ENCODE results near the gene TNRC6C.

TNRC6C gene

DNA sequence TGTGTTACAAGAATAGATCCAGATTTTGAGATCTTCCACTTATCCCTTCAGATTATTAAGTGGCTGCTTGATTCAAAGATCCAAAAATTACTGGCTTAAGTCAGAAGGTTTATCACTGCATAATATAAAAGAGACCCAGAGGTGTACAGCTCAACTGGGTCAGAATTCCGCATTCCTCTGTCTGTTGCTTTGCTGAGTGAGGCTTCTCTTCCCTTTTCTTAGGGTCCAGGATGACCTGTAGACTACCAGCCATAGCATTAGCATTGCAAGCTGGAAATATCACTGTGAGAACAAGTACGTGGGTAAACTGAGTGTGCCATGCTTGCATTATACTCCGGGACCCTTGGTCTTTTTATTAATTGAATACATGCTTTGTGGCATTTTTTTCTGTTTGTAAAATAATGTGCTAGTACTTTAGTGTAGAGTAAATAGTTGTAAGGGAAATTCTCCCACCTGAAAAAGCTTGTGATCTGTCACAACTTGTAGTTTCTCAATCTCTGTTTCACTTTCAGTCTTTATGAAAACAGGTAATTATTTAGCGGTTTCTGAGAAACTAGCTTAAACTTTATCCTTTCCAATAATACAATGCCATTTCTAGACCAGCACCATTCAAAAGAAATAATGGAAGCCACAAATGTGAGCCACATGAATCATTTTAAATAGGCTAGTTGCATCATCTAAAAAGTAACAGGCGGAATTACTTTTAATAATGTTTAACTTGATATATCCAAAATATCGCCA, 61.6 kb downstream of the TNRC6C start:
- no peak for DNase-seq

- DNase-seq, result no peak
Observed at GRCh38 chr17:78020717-78021108, 62.2 kb downstream of the TNRC6C start.

- DNase-seq, result no peak
Observed at GRCh38 chr17:78022425-78022824, 63.9 kb downstream of the TNRC6C start.

DNA sequence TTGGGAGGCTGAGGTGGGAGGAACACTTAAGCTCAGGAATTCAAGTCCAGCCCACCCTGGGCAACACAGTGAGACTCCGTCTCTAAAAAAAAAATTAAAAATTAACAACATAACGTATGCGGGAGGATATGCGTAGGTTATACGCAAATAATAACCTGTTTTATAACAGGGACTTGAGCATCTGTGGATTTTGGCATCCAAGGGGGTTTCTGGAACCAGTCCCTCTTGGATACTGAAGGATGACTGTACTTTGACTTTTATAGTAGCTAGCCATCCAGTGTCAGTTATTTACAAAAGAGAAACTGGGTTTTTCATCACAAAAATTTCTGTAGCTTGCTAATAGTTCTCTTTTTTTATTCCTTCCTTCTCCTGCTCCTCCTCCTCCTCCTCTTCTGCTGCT, 64.5 kb downstream of the TNRC6C start:
- DNase-seq, result no peak

GRCh38 chr17:78026381-78026780, 67.9 kb downstream of the TNRC6C start:
- DNase-seq, result no peak

GRCh38 chr17:78027121-78027520, 68.6 kb downstream of the TNRC6C start:
- DNase-seq, result no peak

- DNase-seq, result no peak
Observed at GRCh38 chr17:78029697-78030096, 71.2 kb downstream of the TNRC6C start.

DNA sequence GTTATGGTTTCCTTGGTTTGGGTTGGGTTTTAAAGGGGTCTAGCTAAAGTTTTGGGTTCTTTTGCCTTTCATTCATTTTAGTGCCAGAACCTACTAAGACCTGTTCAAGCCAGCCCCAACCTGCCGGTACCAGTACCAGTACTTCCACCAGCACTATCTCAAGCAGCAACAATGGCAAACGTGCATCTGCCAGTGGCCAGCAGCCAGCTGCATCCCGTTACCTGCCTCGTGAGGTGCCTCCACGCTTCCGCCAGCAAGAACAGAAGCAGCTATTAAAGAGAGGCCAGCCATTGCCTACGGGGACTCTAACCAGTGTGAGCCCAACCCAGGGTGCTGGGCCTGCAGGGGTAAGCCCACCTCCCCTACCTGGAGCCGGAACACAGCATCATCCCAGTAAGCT, 72.9 kb downstream of the TNRC6C start:
- DNase-seq, result no peak

GRCh38 chr17:78032166-78032565, 73.7 kb downstream of the TNRC6C start:
- no peak for DNase-seq

GRCh38 chr17:78034429-78035091, 76.1 kb downstream of the TNRC6C start:
- DNase-seq, result no peak

- no peak for DNase-seq
Observed at GRCh38 chr17:78037280-78037679, 78.8 kb downstream of the TNRC6C start.

GRCh38 chr17:78038748-78039288, 80.3 kb downstream of the TNRC6C start:
- DNase-seq, result no peak

DNA sequence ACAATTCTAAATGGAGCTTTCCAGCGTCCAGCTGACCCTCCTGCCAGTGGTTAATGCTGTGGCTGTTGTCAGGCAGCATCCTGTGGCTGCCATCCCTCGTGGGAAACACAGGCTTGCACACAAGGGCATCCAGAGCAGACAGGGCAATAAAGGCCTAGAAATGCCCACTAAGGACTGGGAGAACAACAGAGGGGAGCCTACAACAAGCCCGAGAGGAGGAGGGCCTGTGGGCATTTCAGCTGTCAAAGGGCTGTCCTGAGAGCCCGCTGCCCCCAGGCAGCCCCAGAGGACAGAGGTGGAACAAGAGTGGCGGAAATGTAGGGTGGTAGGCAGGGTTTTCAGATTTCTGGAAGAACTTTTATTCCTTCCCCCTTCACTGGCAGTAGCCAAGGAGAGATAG, 81.1 kb downstream of the TNRC6C start:
- no peak for DNase-seq

GRCh38 chr17:78040440-78041385, 82.2 kb downstream of the TNRC6C start:
- DNase-seq, result no peak

- DNase-seq, result no peak
Observed at GRCh38 chr17:78041386-78042179, 83.1 kb downstream of the TNRC6C start.

DNA sequence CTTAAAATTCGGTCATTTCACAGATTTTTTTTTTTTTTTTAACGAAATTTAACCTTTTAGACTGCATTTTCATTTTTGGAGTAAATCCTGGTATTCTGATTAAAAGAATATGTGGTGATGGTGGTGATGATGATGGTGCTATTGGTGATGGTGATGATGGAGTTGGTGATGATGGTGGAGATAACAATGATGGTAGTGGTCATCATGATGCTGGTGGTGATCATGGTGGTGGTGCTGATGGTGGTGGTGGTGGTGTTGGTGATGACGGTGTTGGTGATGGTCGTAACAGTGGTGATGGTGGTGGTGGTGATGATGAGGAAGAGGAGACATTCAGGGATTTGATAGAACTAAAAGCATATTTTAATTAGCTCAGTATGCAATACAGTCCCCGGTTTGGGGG, 84.0 kb downstream of the TNRC6C start:
- no peak for DNase-seq

DNA sequence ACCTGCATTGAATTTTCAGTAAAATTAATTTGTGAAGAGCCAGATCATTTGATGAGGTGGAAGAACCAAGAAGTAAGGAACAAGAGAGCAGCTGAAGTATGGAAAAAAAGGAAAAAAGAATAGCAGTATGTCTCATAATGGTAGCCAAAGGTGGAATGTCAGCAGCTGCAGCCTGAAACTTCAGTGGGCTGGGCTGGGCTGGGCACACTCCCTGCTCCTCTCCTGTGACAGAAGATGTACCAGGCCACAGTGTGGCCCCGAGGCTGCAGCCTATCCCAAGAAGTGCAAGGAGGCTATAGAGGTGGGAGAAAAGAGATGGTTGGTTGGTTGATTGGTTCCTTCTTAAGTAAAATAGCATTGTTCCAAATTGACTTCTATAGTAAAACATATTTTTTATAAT, 84.5 kb downstream of the TNRC6C start:
- DNase-seq, result no peak

DNA sequence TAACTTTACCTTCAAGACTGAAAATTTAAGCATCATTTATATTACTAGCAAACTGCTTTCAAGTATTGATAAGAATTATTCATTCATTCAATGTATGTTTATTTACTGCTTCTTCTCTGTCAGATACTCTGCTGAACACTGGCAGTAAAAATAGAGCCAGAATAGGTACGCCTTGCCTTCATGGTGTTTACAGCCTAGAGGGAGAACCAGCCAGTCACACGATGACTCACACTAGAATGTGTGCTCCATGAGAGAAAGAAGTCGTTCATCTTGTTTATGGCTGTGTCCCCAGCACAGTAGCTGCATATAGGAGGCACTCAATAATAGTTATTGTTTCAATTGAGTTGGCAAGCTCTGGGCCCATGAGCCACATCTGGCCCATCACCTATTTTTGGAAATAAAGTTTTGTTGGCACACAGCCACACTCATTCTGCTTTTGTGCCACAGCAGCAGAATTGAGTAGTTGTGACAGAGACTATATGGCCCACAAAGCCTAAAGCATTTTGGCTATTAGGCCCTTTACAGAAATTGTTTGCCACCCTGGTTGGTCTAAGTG, 85.9 kb downstream of the TNRC6C start:
- no peak for DNase-seq

- no peak for DNase-seq
Observed at GRCh38 chr17:78045316-78045715, 86.8 kb downstream of the TNRC6C start.

DNA sequence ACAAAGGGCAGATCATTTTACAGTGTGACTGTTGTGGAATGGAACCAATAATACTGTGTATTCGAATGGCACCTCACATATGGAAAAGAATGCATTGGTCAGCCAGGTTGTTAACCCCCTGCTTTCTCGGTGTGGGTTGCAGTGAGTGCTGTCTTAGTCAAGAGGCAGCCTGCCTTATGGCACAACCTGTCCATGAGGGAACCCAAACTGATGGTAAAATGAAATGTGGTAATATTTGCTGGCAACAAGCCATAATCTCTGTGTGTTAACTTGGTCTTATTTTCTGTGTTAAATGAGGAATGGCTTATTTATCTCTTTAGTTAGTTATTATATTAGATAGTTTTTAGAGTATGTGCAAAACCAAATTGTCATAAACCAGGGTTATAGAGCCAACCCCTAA, 88.4 kb downstream of the TNRC6C start:
- DNase-seq, result no peak

GRCh38 chr17:78048346-78049292, 90.1 kb downstream of the TNRC6C start:
- no peak for DNase-seq

Measured in GDM1 (cell line).